Trophoblast cell (in vitro differentiated cells and primary cell): ENCODE results near the gene VWA2.

Experiments used
- DNase-seq, 2 donors: peaks; one replicate each; pipeline ENCODE4 v3.0.0-alpha.2; 2016
- H2AFZ ChIP-seq: 2 replicates; pipeline ENCODE4 v1.6.1; 2013; ENCODE audit warnings: low read length, moderate library complexity, mild to moderate bottlenecking; ENCODE audit not compliant: insufficient read depth, poor library complexity
- H2AK5ac ChIP-seq: 2 replicates; pipeline ENCODE4 v1.6.1; 2013; ENCODE audit warnings: mild to moderate bottlenecking, low read length
- H2BK120ac ChIP-seq: 2 replicates; pipeline ENCODE4 v1.6.1; 2013; ENCODE audit warnings: low read length, mild to moderate bottlenecking, moderate library complexity; ENCODE audit not compliant: insufficient read depth, poor library complexity
- H2BK12ac ChIP-seq: 2 replicates; pipeline ENCODE4 v1.6.1; 2013; ENCODE audit warnings: mild to moderate bottlenecking, low read length, moderate library complexity
- H2BK5ac ChIP-seq: 2 replicates; pipeline ENCODE4 v1.6.1; 2013; ENCODE audit warnings: low read length, low read depth, moderate library complexity, mild to moderate bottlenecking; ENCODE audit not compliant: poor library complexity
- H3K14ac ChIP-seq: 2 replicates; pipeline ENCODE4 v1.6.1; 2013; ENCODE audit warnings: mild to moderate bottlenecking, low read length
- H3K18ac ChIP-seq: 2 replicates; pipeline ENCODE4 v1.6.1; 2013; ENCODE audit warnings: mild to moderate bottlenecking, low read length
- H3K23ac ChIP-seq: 2 replicates; pipeline ENCODE4 v1.6.1; 2013; ENCODE audit warnings: low read length
- H3K27ac ChIP-seq: 2 replicates; pipeline ENCODE4 v1.5.1; 2013; ENCODE audit warnings: low read depth, mild to moderate bottlenecking, inconsistent platforms, low read length, moderate library complexity
- H3K27me3 ChIP-seq: 2 replicates; pipeline ENCODE4 v1.6.1; 2013; ENCODE audit warnings: inconsistent platforms, mild to moderate bottlenecking, low read length, moderate library complexity; ENCODE audit not compliant: insufficient read depth
- H3K36me3 ChIP-seq, 2 experiments: 1 replicate in 1 of 2; 2 replicates in 1 of 2; pipeline ENCODE4 v1.6.1; 2013; ENCODE audit warnings: low read length in 2 of 2, mild to moderate bottlenecking in 2 of 2, moderate library complexity in 1 of 2; ENCODE audit not compliant: insufficient read depth in 2 of 2, control insufficient read depth in 1 of 2
- H3K4ac ChIP-seq: 2 replicates; pipeline ENCODE4 v1.6.1; 2013; ENCODE audit warnings: low read depth, mild to moderate bottlenecking, low read length, moderate library complexity
- H3K4me1 ChIP-seq, 2 experiments: 1 replicate in 1 of 2; 2 replicates in 1 of 2; pipeline ENCODE4 v1.6.1; 2013; ENCODE audit warnings: low read length in 2 of 2, mild to moderate bottlenecking in 2 of 2, moderate library complexity in 1 of 2; ENCODE audit not compliant: insufficient read depth in 2 of 2, control insufficient read depth in 1 of 2
- H3K4me2 ChIP-seq: 2 replicates; pipeline ENCODE4 v1.6.1; 2013; ENCODE audit warnings: inconsistent platforms, mild to moderate bottlenecking, low read length, moderate library complexity
- H3K4me3 ChIP-seq: 2 replicates; pipeline ENCODE4 v1.5.1; 2013; ENCODE audit warnings: mild to moderate bottlenecking, low read depth, low read length, inconsistent platforms
- H3K79me1 ChIP-seq: one replicate; pipeline ENCODE4 v1.6.1; 2013; ENCODE audit warnings: low read length
- H3K79me2 ChIP-seq: 2 replicates; pipeline ENCODE4 v1.6.1; 2013; ENCODE audit warnings: low read length, mild to moderate bottlenecking; ENCODE audit not compliant: control insufficient read depth, insufficient read depth, poor library complexity
- H3K9ac ChIP-seq: 2 replicates; pipeline ENCODE4 v1.6.1; 2013; ENCODE audit warnings: mild to moderate bottlenecking, low read length
- H3K9me3 ChIP-seq: 2 replicates; pipeline ENCODE4 v1.6.1; 2013; ENCODE audit warnings: low read depth, mild to moderate bottlenecking, control low read depth, inconsistent platforms, low read length; ENCODE audit not compliant: insufficient read depth
- H4K12ac ChIP-seq: 2 replicates; pipeline ENCODE4 v1.6.1; 2013; ENCODE audit warnings: low read depth, mild to moderate bottlenecking, low read length, moderate library complexity
- H4K8ac ChIP-seq: 2 replicates; pipeline ENCODE4 v1.6.1; 2013; ENCODE audit warnings: low read depth, mild to moderate bottlenecking, low read length, moderate library complexity
- H4K91ac ChIP-seq: one replicate; pipeline ENCODE4 v1.6.1; 2013; ENCODE audit warnings: low read depth, mild to moderate bottlenecking, low read length, moderate library complexity
- WGBS: extraction: QIAGEN DNeasy Blood & Tissue Kit; methylation state at CpG from one replicate; pipeline ENCODE4 v1.1.7; 2013; ENCODE audit warnings: missing lambda C conversion rate; ENCODE audit not compliant: insufficient read length, insufficient coverage; ENCODE audit errors: extremely low coverage; 5-methylcytosine and 5-hydroxymethylcytosine counted together

The VWA2 gene

GRCh38 chr10:114223066-114223465, 16.0 kb upstream of the VWA2 start:
- no peak overlapping the region for H3K23ac ChIP-seq
- H2AK5ac ChIP-seq, result no peak overlapping the region
- no peak overlapping the region for H2BK120ac ChIP-seq
- H4K91ac ChIP-seq, result no peak overlapping the region
- no peak overlapping the region for H4K12ac ChIP-seq
- no peak overlapping the region for H2AFZ ChIP-seq
- no peak overlapping the region for H3K4me2 ChIP-seq
- H3K79me1 ChIP-seq, result no peaks in the 10 kb centered on the region
- peak overlapping the region; percentile 56 for H3K14ac ChIP-seq
- no peak overlapping the region for H3K9ac ChIP-seq
- H3K79me2 ChIP-seq, result no peaks in the 10 kb centered on the region
- H2BK5ac ChIP-seq, result no peak overlapping the region
- peaks cover 2 to 4% of the 10 kb centered on the region in 2 experiments for H3K4me1 ChIP-seq
- H3K27ac ChIP-seq, result no peak overlapping the region
- no CpG with 5 or more reads among the region's 4 CpGs for WGBS
- H4K8ac ChIP-seq, result no peak overlapping the region
- H2BK12ac ChIP-seq, result peak overlapping the region; percentile 49
- H3K9me3 ChIP-seq, result no peaks in the 10 kb centered on the region
- H3K36me3 ChIP-seq, result no peaks in the 10 kb centered on the region
- no peak overlapping the region for H3K4me3 ChIP-seq
- no peak overlapping the region for H3K4ac ChIP-seq
- no peak for DNase-seq
- peaks cover 2% of the 10 kb centered on the region for H3K27me3 ChIP-seq
- no peak overlapping the region for H3K18ac ChIP-seq

GRCh38 chr10:114228156-114228555, 10.9 kb upstream of the VWA2 start:
- no CpG with 5 or more reads among the region's 3 CpGs for WGBS
- peaks cover 6 to 7% of the 10 kb centered on the region in 2 experiments for H3K4me1 ChIP-seq
- no peak overlapping the region for H2BK5ac ChIP-seq
- no peak overlapping the region for H2BK12ac ChIP-seq
- no peak overlapping the region for H3K9ac ChIP-seq
- no peak overlapping the region for H2AFZ ChIP-seq
- no peak overlapping the region for H2BK120ac ChIP-seq
- no peak overlapping the region for H3K23ac ChIP-seq
- no peak overlapping the region for H3K27ac ChIP-seq
- H3K79me1 ChIP-seq, result peaks cover 4% of the 10 kb centered on the region
- H4K91ac ChIP-seq, result no peak overlapping the region
- H3K14ac ChIP-seq, result no peak overlapping the region
- H3K18ac ChIP-seq, result no peak overlapping the region
- H3K4ac ChIP-seq, result no peak overlapping the region
- DNase-seq, result peak in 1 of 2 donors; percentile 67
- H4K12ac ChIP-seq, result no peak overlapping the region
- H3K4me2 ChIP-seq, result peak overlapping the region; percentile 40
- peaks cover under 1% of the 10 kb centered on the region for H3K27me3 ChIP-seq
- H3K36me3 ChIP-seq, result no peaks in the 10 kb centered on the region
- H4K8ac ChIP-seq, result no peak overlapping the region
- no peak overlapping the region for H3K4me3 ChIP-seq
- no peaks in the 10 kb centered on the region for H3K9me3 ChIP-seq
- H3K79me2 ChIP-seq, result no peaks in the 10 kb centered on the region
- no peak overlapping the region for H2AK5ac ChIP-seq

GRCh38 chr10:114232561-114233176, 6.4 kb upstream of the VWA2 start:
- Histone ChIP-seq H2BK5ac (no peak overlapping the region), H3K23ac (no peak overlapping the region), H3K36me3 (no peaks in the 10 kb centered on the region), H3K4me1 (peaks cover 3 to 4% of the 10 kb centered on the region in 2 experiments), H3K4me2 (no peak overlapping the region), H3K27ac (no peak overlapping the region), H2BK120ac (no peak overlapping the region), H3K14ac (no peak overlapping the region), H3K27me3 (no peaks in the 10 kb centered on the region), H4K91ac (no peak overlapping the region), H3K9ac (no peak overlapping the region), H3K9me3 (no peaks in the 10 kb centered on the region), H2AK5ac (no peak overlapping the region), H3K79me2 (no peaks in the 10 kb centered on the region), H3K79me1 (peaks cover 4% of the 10 kb centered on the region), H4K12ac (no peak overlapping the region), H2AFZ (no peak overlapping the region), H3K4ac (no peak overlapping the region), H3K4me3 (no peak overlapping the region), H4K8ac (no peak overlapping the region), H3K18ac (no peak overlapping the region), H2BK12ac (no peak overlapping the region)
- DNase-seq, result no peak
- WGBS, result no CpG with 5 or more reads among the region's 4 CpGs

GRCh38 chr10:114233482-114233881, 5.6 kb upstream of the VWA2 start:
- no peak overlapping the region for H2AK5ac ChIP-seq
- H3K18ac ChIP-seq, result no peak overlapping the region
- H3K4me1 ChIP-seq, result peaks cover 2 to 3% of the 10 kb centered on the region in 2 experiments
- no peaks in the 10 kb centered on the region for H3K27me3 ChIP-seq
- no peak overlapping the region for H2BK5ac ChIP-seq
- H3K4me2 ChIP-seq, result no peak overlapping the region
- H2BK120ac ChIP-seq, result no peak overlapping the region
- WGBS, result no CpG with 5 or more reads among the region's 6 CpGs
- H3K9me3 ChIP-seq, result no peaks in the 10 kb centered on the region
- H3K4me3 ChIP-seq, result no peak overlapping the region
- no peaks in the 10 kb centered on the region for H3K36me3 ChIP-seq
- H4K8ac ChIP-seq, result no peak overlapping the region
- H3K9ac ChIP-seq, result no peak overlapping the region
- no peak for DNase-seq
- H3K14ac ChIP-seq, result no peak overlapping the region
- no peak overlapping the region for H4K91ac ChIP-seq
- H4K12ac ChIP-seq, result no peak overlapping the region
- no peak overlapping the region for H3K23ac ChIP-seq
- H3K79me2 ChIP-seq, result no peaks in the 10 kb centered on the region
- H2BK12ac ChIP-seq, result no peak overlapping the region
- peaks cover 2% of the 10 kb centered on the region for H3K79me1 ChIP-seq
- H3K4ac ChIP-seq, result no peak overlapping the region
- H3K27ac ChIP-seq, result no peak overlapping the region
- H2AFZ ChIP-seq, result no peak overlapping the region
